Activated CD4-positive, alpha-beta T cell treated with anti-CD3 and anti-CD28 coated beads, Interleukin-2, amount 50 U/mL, for 48 hours (primary cell): ENCODE measurements around the gene OLFML3.

ENCODE experiments used
- DNase-seq, 2 experiments: peaks; one replicate each; pipeline ENCODE4 v3.0.0-alpha.2; 2020

Gene OLFML3

DNA sequence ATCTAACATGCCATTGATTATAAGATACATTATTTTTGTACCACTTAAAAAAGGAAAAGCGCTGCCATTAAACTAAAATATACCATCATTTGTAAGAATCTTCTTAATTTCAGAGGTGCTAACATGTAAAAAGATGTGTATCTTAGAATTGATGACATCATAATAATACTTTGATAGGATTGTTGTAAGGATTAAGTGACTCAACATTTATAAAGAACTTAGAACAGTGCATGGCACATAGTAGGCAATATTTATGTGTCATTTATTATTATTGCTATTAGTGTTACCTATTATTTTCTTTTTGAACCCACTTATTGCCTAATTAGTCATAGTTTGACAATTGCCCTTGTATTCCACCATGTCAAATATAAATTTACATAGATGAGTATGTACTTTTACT is 28.4 kb upstream of the OLFML3 start:
- no peak for DNase-seq

DNA sequence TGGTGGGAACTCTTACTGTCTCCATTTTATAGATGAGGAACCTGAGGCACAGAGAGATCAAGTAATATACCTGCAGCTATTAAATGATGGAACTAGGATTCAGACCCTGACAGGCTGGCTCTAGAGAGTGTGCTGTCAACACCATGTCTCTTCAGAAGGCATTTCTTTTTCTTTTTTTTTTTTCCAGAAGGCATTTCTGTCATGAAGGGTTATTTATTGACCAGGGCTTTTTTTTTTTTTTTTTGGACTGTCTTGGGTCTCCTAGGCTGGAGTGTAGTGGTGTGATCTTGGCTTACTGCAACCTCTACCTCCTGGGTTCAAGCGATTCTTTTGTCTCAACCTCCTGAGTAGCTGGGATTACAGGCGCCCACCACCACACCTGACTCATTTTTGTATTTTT is 27.6 kb upstream of the OLFML3 start:
- DNase-seq: no peak

DNA sequence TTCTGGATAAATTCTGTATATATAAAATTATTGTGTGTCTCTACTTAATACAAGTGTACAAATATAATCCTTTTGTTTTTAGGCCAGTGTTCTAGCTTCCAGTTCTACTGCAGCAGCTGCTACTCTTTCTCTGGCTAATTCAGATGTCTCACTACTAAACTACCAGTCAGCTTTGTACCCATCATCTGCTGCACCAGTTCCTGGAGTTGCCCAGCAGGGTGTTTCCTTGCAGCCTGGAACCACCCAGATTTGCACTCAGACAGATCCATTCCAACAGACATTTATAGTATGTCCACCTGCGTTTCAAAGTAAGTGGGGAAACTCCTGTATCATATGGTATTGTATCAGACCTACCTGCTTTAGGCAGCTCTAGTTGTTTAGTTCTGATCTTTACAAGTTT is 21.3 kb upstream of the OLFML3 start:
- DNase-seq: no peak

DNA sequence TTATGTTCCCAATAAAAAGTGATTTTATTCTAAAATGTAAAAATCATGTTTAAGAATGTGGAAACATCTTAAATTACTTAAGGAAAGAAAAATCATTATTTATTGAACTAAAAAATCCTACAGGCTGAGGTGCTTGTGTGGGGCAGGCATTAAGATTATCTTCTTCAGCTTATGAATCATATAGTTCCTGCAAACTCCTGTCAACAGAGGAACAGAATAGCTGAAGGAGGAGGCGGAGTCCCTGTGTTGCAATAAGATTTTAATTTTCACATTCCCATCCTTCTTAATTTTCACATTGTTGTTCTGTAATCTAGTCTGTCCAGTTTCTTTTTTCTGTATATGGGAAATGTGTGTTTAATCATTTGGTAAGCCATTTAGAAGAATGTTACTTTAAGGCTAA is 20.6 kb upstream of the OLFML3 start:
- no peak for DNase-seq

DNA sequence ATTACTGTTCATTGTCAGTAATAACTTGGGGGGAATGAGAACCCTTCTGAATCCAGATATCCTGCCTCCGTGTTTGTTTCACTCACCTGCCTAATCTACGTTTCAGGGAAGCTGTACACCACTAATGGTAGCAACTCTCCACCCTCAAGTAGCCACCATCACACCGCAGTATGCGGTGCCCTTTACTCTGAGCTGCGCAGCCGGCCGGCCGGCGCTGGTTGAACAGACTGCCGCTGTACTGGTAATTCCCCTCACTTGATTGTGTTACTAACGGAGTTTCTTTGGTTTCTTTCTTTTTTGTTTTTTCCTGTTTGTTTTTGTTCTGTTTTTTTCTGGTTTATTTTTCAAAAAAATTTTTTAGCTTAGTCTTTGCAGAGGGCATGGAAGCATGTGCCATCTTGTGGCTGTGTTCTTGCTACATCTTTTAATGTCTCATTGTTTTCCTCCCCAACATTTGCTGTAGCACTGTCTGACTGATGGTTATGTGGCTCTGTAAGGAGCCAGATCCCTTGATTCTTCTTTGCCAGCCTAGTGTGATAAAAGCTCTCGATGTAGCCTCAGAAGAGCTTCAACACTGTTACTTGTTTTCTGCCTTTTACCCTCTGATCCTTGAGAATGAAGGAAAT is 15.9 kb upstream of the OLFML3 start:
- DNase-seq: no peak

DNA sequence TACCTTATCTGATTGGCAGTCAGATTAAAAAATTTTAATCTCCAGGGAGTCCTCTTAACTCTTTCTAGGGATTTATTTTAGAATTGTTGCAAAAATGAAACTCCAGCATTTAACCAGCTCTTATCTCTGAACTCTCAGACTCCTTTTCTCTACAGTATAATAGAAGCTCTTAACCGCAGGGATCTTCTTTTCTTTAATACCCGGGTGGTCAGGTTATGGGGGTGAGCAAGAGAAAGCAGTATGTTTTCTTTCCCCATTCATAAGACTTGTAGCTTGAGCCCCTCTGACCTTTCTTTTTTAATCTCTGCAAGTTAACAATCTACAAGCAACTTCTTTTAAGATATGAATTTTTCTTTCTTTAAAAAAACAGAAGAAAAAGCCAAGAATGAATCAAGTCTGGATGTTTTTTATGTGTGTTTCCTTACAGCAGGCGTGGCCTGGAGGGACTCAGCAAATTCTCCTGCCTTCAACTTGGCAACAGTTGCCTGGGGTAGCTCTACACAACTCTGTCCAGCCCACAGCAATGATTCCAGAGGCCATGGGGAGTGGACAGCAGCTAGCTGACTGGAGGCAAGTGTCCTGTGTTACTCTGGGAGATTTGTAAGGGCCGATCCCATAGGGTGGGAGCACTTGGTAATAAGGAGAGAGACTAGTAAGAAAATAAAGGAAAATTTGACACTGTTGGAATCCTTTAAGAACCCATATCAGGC is 13.4 kb upstream of the OLFML3 start:
- no peak for DNase-seq

DNA sequence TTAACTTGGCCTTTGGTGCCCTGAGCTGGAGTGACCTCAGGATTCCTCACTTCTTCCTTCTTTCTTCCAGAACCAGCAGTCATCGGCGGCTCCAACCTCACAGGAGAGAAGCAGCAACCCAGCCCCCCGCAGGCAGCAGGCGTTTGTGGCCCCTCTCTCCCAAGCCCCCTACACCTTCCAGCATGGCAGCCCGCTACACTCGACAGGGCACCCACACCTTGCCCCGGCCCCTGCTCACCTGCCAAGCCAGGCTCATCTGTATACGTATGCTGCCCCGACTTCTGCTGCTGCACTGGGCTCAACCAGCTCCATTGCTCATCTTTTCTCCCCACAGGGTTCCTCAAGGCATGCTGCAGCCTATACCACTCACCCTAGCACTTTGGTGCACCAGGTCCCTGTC is 6.3 kb upstream of the OLFML3 start:
- DNase-seq: no peak

DNA sequence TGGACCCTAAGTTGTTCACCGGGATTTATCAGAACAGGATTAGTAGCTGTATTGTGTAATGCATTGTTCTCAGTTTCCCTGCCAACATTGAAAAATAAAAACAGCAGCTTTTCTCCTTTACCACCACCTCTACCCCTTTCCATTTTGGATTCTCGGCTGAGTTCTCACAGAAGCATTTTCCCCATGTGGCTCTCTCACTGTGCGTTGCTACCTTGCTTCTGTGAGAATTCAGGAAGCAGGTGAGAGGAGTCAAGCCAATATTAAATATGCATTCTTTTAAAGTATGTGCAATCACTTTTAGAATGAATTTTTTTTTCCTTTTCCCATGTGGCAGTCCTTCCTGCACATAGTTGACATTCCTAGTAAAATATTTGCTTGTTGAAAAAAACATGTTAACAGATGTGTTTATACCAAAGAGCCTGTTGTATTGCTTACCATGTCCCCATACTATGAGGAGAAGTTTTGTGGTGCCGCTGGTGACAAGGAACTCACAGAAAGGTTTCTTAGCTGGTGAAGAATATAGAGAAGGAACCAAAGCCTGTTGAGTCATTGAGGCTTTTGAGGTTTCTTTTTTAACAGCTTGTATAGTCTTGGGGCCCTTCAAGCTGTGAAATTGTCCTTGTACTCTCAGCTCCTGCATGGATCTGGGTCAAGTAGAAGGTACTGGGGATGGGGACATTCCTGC is 3.9 kb upstream of the OLFML3 start:
- DNase-seq: peak in 1 of 2 experiments; percentile 15

DNA sequence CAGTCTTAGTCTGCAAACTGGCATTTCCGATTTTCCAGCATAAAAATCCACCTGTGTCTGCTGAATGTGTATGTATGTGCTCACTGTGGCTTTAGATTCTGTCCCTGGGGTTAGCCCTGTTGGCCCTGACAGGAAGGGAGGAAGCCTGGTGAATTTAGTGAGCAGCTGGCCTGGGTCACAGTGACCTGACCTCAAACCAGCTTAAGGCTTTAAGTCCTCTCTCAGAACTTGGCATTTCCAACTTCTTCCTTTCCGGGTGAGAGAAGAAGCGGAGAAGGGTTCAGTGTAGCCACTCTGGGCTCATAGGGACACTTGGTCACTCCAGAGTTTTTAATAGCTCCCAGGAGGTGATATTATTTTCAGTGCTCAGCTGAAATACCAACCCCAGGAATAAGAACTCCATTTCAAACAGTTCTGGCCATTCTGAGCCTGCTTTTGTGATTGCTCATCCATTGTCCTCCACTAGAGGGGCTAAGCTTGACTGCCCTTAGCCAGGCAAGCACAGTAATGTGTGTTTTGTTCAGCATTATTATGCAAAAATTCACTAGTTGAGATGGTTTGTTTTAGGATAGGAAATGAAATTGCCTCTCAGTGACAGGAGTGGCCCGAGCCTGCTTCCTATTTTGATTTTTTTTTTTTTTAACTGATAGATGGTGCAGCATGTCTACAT is 2.5 kb upstream of the OLFML3 start:
- no peak for DNase-seq

DNA sequence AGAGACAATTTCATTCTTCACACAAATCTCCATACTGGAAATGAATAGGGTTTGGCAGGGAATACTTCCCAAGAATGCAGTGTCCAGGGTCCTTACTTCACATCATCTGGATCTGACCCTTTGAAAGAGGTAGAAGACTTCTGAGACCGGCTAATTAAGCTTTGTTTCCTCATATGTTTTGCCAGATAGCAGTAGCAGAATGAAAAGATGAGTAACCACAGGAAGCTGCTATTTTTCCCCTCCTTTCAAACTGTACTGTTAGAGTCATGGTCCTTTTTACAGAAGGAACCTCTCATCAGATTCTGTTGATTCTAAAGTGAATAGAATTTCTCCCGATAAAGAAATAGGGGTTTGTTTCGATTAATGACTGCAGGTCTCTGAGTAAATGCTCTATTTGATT is 1.4 kb upstream of the OLFML3 start:
- DNase-seq: no peak

DNA sequence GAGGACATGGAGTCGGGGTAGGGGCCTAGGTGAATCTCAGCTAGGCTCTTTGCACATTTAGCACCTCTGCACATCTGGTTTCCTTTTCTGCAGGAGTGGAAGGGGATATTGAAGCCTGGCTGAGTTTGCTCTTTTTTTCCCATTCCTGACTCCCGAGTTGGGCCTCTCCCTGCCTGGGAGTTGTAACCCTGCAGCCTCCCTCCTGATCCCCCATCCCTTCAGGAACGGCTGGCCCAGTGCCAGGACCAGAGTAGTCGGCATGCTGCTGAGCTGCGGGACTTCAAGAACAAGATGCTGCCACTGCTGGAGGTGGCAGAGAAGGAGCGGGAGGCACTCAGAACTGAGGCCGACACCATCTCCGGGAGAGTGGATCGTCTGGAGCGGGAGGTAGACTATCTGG is 836 bp downstream of the OLFML3 start:
- no peak for DNase-seq

DNA sequence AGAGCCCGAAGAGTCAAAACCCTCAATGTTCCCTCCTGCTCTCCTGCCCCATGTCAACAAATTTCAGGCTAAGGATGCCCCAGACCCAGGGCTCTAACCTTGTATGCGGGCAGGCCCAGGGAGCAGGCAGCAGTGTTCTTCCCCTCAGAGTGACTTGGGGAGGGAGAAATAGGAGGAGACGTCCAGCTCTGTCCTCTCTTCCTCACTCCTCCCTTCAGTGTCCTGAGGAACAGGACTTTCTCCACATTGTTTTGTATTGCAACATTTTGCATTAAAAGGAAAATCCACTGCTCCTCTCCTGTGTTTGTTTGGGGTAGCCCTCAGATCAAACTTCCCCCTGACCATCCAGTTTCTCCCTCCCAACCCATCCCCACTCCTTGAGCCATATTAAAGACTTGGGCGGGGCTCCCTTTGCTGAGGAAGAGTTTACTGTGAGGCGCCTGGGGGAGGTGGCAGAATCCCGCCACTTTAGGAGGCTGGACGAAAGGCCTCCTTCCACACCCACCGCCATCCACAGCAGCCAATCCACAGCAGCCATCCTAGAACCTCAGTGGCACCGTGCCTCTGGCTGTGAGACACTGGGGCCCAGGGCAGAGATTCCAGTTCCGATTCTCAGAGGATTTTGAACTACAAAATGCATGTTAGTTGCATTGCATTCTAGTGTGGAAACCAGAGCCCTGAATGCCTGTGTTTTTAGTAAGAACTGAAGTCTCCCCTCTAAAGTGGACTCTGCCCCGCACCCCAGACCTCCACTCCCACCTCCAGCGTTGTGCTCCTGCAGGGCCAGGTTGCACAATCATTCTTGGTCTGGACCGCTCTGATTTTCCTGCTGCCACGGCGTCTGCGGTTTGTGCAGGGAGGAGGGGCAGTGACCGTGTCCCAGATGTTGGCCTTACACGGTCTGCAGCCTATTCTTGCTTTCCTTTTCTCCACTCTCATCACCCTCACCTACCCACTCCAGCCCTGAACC is 3.0 kb downstream of the OLFML3 start:
- DNase-seq: no peak

DNA sequence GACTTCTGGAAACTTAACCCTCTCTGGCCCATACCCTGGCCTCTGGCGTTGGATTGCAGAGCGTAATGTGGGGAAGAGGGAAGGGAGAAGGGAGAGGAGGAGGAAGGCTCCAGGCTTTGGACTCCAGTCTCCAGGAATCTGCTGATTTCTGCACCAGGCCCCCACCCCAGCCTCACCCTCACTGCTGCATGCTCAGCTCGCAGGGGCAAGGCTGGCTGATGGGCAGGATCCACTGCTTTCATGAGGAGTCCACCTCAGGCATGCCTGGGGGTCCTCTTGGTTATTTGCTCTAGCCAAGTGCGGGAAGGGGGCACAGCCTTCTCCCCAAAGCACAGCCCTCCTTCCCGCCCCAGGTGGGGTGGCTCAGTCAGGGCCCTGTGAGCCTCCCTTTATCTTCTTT is 3.7 kb downstream of the OLFML3 start:
- no peak for DNase-seq

DNA sequence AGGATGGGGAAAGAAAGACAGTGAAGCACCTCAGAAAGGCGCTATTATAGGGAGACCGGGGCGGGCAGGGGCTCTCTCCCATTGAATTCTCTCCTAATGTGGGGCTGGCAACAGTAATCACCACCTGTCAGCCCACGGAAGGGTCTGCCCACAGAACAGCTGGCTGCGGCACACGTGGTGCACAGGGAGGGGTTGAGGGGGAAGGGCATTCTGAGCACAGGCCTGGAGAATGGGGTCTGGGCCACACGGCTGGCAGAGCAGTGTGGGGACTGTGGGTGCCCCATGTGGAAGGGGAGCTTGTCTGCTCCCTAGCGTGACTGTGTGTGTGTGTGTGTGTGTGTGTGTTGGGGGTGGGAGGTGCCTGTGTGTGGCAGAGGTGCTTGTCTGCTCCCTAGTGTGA is 4.1 kb downstream of the OLFML3 start:
- DNase-seq: no peak

DNA sequence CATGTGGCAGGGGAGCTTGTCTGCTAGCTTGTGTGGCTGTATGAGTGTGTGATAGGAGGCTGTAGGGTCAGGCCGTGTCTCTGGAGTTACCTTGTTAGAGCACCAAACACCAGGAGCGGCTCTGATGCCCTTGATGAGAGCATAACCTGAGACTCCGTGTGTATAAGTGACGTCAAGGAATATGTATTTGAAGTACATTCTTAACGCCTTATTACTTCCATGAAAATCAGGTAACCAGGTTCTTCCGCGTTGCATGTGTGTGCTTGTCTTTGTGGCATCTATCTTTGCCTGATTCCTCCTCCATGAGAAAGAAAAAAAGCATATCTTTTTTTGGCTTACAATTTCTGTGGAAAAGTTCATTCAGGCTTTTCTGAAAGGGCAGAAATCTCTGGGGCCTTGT is 4.6 kb downstream of the OLFML3 start:
- DNase-seq: no peak

DNA sequence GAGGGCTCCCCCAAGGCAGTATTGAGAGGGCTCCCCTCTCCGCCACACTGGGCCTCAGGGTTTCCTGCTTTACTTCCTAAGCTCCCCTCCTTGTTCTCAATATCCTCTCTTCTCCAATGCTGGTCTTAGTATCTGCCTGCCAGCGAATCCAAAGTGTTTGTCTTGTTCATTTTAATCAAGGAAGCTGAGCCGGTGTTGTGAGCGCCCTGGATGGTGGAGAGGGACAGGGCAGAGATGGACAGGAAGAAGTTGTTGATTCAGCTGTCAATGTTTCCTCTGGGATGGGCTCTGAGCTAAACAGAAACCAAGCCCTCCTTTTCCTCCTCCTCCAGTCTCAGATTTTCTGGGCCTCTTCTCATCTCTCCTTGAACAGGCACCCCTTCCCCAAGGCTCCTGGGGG is 5.4 kb downstream of the OLFML3 start:
- DNase-seq: no peak

DNA sequence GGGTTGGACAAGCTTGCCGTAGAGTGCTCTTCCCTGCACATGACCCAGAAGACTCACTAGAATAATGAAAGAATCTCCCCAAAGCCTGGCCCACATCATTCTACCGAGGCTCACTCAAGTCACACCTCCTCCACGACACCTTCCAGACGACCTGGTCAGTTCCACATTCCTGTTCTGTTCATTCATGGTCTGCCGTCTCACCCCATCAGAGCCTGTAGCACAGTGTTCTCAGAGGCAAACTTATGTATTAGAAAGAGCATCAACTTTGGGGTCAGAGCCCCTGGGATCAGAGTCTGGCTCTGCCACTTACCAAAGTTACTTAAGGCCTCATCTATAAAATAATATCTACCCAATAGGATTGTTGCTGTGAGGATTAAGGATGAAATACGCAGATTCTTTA is 7.5 kb downstream of the OLFML3 start:
- no peak for DNase-seq

DNA sequence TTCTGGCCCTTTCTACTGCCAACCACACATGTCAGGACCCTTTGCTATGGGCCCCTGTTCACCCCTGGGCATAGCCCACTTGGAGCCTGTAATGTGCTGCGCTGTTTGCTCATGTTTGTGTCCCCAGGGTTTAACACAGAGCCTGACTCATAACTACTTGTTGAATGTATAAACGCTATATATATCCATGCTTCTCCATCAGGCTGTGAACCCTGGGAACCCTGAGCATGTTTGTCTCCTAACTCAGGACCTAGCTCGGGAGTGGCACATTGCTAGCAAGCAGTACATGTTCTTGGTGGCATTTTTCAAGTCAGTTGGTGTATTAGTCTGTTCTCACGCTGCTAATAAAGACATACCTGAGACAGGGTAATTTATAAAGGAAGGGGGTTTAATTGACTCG is 8.0 kb downstream of the OLFML3 start:
- DNase-seq: no peak

DNA sequence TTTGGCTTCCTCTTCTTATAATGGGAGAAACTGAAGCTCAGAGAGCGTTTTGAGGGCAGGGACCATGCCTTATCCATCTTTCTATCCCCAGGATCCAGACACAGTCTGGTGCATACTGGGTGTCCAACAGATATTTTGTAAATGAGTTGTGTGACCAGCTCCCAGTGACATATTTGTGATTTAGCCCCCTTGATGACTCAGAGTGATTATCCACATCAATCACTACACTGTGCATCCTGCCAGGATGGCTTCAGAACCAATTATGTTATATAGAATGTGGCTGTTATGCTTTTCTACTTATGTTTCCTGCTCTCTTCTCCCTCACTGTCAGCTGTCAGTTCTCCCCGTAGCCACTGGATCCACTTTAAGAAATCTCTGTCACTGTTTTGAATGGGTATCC is 11.3 kb downstream of the OLFML3 start:
- no peak for DNase-seq

DNA sequence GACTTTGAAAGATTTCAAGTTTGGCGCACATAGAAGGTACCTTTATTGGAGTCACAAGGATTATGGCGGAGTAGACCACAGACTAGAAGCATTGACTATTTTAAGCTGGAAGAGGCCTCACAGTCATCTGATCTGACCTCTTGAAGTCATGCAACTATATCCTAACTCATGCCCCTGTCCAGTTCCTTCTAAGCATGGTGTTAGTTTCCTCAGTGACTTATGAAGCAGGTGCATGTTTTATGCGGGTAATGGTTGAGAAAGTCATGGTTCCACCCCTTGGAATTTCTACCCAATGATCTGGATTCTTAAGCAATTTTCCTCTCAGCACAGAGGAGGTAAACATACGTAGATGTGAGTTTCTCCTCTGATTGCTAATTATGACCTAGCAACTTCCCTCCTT is 11.7 kb downstream of the OLFML3 start:
- DNase-seq: no peak

DNA sequence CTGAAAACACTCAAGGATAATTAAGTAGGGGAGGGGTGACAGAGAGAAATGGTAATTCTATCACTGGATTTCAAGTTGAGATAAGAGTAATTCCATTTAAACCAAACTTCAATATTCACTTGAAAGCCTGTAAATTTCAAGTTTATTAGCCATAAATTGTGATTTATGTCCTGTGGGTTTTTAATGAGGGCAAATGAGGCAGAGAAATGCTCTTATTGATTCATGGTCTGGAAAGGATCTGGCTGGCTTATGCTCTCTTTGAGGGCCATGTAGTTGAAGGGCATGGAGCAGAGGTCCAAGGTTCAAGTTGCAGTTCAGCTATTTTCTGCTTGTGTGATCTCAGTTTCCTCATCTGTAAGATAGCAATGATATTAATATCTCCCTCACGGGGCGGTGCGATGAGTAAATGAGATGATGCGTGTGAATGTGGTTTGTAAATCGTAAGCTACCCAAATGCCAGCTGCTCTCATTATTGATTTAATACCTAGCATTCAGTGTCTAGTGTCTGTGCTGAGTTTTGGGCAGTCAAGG is 12.3 kb downstream of the OLFML3 start:
- DNase-seq: no peak

DNA sequence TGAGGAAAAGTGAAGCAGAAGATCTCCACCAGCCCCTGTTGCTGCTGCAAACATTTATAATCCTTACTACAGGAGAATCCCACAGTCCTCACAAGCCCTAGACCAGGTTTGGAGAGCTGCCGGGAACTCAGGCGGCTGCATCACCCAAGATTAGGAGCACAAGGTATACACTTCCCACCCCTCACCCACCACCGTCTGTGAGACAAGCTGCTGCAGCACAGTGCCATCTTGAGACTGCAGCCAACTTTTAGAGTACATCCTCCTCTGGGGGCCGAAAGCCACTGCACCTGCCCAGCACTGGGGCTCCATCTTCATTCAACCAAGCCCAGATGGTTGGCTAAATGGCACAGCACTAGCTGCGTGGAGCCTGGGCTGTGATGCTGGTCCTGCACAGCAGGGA is 13.8 kb downstream of the OLFML3 start:
- DNase-seq: no peak
